H54 (cell line): ENCODE measurements around the gene LGALSL.

Experiments used
- DNase-seq: peaks from one replicate; pipeline ENCODE4 v3.0.0; 2011; ENCODE audit warnings: low spot score, mixed read lengths; ENCODE audit not compliant: insufficient read length
- FAIRE-seq: peaks from 3 replicates; lab custom pipeline; 2011; peaks lifted over from hg19 to GRCh38; lab: Jason Lieb, UNC
- POLR2A ChIP-seq: IDR thresholded peaks from 2 replicates; pipeline ENCODE4 v1.6.1; 2011; ENCODE audit warnings: low read depth, mild to moderate bottlenecking, low read length

Gene LGALSL

DNA sequence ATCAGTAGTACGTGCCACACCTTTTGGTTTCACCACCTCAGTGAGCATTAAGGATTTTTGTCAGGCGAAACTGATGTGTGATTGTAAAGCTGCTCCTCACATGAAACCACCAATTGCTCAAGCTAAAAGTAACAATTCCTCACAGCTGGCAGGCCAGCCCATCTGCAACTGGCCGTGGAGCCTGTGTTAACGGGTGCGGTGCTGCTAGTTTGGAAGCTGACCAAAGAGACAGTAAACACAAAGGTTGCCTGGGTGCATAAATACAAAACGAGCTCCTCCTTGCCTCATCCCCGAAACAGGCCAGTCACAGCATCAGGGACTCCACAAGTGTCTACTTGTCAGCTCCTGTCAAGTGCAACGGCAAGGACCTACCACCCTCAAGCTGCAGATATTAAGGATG lies 32.0 kb downstream of the LGALSL start:
- no peak for FAIRE-seq
- DNase-seq, result no peak
- TF ChIP-seq POLR2A, result no peak

GRCh38 chr2:64487256-64488049 lies 33.5 kb downstream of the LGALSL start:
- FAIRE-seq (no peak), DNase-seq (no peak)
- no peak for TF ChIP-seq POLR2A

DNA sequence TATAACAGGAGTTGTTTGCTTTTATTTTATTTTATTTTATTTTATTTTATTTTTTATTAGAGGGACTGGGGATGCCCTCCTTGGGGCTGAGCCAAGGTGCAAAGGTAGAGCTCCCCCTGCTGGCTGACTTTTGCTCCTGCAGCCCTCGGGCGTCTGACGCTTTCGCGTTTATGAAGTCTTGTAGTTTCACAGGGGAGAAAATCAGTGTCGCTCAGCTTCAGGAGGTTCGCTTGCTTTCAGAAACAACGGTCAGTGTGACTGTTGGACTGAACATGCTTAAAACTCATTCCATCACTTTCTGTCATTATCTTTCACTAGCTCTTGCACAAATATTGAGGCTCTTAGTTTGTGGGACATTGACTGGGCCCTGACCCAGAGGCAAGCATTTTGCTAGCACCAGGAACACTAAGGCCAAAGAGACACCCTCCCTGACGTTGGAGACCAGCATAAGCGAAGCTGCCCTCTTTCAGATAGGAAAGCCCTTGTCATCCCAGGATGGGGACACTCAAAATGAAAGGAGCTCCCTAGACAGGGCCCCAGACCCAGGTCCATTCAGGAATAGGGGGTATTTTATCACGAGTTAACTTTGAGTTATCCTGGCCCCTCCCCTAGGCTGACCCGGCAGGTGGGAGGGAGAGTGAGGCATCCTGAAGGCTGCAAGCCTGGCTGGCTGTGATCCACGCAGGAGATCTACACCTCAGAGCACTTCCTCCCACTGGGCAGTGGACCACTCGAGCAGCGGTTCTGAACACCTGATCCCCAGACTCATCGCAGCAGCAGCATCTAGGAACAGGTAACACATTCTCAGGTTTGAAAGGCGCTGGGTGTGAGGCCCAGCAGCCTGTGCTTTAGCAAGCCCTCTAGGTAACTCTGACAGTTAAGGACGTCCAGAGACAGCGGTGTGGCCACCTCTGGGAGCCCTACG lies 34.4 kb downstream of the LGALSL start:
- no peak for TF ChIP-seq POLR2A
- FAIRE-seq (no peak), DNase-seq (peak; percentile 56)

GRCh38 chr2:64489081-64489751 lies 35.3 kb downstream of the LGALSL start:
- FAIRE-seq, result no peak

GRCh38 chr2:64491426-64491825 lies 37.5 kb downstream of the LGALSL start:
- no peak for DNase-seq
- FAIRE-seq, result no peak
- TF ChIP-seq POLR2A, result no peak

More at GRCh38 chr2:64489081-64489751, 35.3 kb downstream of the LGALSL start:
- no peak for DNase-seq
- no peak for TF ChIP-seq POLR2A

DNA sequence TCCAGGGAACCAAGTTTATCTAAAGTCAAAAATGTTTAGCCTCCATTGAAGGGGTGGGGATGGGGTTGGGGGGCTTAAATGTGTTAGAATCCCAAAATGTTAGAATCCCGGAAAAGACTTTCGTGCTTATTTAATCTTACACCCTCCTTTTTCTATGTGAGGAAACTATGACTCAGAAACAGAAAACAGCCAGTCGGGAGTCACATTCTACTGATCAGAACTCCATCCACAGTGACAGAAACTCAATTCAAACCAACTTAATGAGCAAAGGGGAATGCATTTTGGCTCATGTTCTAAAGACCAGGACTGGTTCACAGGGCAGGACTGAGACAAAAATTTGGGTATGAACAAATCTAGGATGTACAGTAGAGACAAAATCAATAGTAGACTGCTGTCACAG lies 38.3 kb downstream of the LGALSL start:
- DNase-seq (no peak), FAIRE-seq (no peak)
- no peak for TF ChIP-seq POLR2A

DNA sequence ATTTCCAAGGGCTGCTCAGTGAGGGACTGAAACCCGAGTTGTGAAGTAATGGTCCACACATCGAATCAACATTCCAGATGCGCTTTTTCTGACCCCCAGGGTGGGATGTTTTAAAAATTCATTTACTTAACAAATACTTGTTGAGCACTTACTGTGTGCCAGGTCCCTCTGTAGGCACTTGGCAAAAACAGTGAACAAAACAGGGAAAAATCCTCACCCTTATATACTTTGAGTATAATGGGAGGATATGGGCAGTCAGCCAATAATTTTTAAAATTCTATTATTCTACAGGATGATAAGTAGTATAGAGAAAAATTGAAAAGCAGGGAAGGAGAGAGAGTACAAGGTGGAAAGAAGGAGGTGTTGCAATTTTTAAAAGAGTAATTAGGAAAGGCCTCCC lies 38.9 kb downstream of the LGALSL start:
- no peak for FAIRE-seq
- no peak for DNase-seq

GRCh38 chr2:64493788-64494187 lies 39.8 kb downstream of the LGALSL start:
- DNase-seq (no peak), FAIRE-seq (peak; percentile 27)
- no peak for TF ChIP-seq POLR2A

More for the DNA sequence above, 38.9 kb downstream of the LGALSL start:
- no peak for TF ChIP-seq POLR2A

GRCh38 chr2:64498438-64498837 lies 44.5 kb downstream of the LGALSL start:
- FAIRE-seq, result no peak
- no peak for TF ChIP-seq POLR2A
- DNase-seq, result no peak

GRCh38 chr2:64500549-64500948 lies 46.6 kb downstream of the LGALSL start:
- TF ChIP-seq POLR2A, result no peak
- FAIRE-seq (no peak), DNase-seq (no peak)

DNA sequence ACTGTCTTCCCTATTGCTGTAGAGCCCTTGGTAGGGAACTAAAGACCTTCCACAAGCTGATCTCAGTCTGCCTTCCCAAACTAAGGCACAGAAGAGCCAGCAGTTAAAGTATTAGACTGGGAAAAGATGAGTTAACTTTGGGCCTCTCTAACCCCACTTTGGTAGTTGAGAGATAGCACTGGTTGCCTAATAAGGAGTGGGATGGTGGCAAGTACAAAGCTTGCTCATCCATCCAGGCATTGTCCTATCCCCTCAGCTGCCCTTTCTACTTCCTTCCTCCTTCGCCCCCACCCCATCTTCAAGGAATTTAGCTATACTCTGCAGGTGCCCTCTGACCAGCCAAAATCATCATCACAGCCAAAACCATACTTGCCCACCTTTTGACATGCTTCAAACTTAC lies 48.0 kb downstream of the LGALSL start:
- DNase-seq (no peak), FAIRE-seq (no peak)
- no peak for TF ChIP-seq POLR2A

DNA sequence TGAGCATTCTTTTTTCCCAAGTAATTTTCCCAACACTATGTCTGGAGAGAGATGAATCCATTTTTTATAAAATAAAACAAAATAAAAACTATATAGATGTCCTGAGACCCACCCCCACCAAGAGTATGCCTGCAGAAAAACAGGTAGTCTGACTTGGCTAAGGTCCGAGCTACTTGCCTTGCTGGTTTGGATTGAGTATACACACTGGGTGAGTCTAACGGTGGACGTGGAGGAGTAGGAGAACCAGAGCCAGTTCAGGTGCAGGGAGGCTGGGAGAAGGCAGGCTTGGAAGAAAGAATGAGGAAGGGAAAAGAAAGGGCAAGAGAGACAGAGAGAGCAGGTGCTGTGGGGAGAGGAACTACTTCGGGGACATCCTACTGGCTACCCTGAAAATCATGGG lies 48.9 kb downstream of the LGALSL start:
- FAIRE-seq (no peak), DNase-seq (no peak)
- TF ChIP-seq POLR2A, result no peak

DNA sequence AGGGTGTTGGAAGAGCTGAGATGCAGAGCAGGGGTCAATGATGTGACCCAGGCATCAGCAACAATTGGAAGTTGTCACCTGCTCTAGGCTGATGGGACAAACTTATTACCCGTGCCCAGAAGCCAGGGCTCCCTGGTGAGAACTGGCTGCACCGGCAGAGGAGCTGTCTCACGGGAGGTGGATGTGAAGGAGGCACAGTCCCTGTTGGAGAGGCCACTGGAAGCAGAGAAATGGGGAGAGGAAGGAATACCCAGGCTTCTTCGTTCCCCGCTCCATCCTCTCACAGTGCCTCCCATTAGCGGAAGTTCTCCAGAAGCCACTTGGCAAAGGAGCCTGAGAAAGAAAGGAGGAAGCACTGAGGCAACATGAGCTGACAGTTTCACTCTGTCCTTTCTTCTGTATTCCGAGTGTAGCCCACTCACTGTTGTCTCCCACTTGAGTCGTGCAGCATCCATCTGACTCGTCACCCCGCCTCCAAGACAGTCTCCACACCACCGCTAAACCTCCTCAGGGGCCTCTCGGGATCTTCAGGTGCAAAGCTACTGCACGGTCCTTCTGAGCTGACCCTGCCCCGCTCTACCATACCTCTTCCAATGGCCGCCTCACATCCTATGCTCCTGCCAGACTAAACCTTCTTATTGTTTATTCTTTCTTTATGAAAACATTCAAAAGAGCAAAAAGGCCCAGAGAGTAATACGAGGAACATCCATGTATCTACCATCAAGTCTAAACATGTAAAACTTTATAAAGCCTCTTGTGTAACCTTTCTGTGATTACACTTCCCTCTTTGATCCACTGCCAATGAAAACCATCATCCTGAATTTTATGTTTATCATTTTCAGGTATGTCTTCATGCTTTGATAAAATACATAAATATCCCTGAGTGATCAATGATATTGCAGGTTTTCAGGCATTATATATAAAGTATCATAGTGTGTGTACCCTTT lies 51.1 kb downstream of the LGALSL start:
- DNase-seq, result no peak
- no peak for FAIRE-seq
- TF ChIP-seq POLR2A, result no peak
